ENCODE measurements around the gene MOCS1.

Gene MOCS1

GRCh38 chr6:39908838-39909583, 25.3 kb downstream of the MOCS1 start:
- Histone ChIP-seq H3K27ac (ENCODE audit: low read length) (no peak overlapping the region), H3K4me3 (ENCODE audit: low read depth in 1 of 2, low read length in 2 of 2) (no peak overlapping the region), H3K9me3 (ENCODE audit: insufficient read depth, low read length, severe bottlenecking) (no peaks in the 10 kb centered on the region), H3K27me3 (ENCODE audit: insufficient read depth, low read length, poor library complexity) (no peaks in the 10 kb centered on the region), H3K36me3 (ENCODE audit: insufficient read depth, low read length) (no peaks in the 10 kb centered on the region), H2AFZ (ENCODE audit: low read depth, low read length) (no peak overlapping the region), H3K4me1 (ENCODE audit: insufficient read depth, low read length) (no peaks in the 10 kb centered on the region), H3K4me2 (ENCODE audit: insufficient read depth, low read length) (no peak overlapping the region), H3K79me2 (ENCODE audit: insufficient read depth, low read length) (no peaks in the 10 kb centered on the region), H3K9ac (ENCODE audit: low read depth, low read length) (no peak overlapping the region), H4K20me1 (ENCODE audit: insufficient read depth, low read length) (no peaks in the 10 kb centered on the region)
- no peak for ATAC-seq (ENCODE audit: insufficient read depth, low read depth)
- TF ChIP-seq EZH2 (IDR thresholded peaks at IDR 0.05; ENCODE audit: borderline replicate concordance, low read depth, low read length, severe bottlenecking) (no peak), CTCF (IDR thresholded peaks at IDR 0.05; ENCODE audit: borderline replicate concordance, extremely low read depth, low read length, poor library complexity, severe bottlenecking) (no peak)
- no peak for DNase-seq

- ATAC-seq (ENCODE audit: insufficient read depth, low read depth) (no peak), DNase-seq (no peak)
- Histone ChIP-seq H3K9me3 (ENCODE audit: insufficient read depth, low read length, severe bottlenecking) (no peaks in the 10 kb centered on the region), H2AFZ (ENCODE audit: low read depth, low read length) (no peak overlapping the region), H3K4me1 (ENCODE audit: insufficient read depth, low read length) (no peaks in the 10 kb centered on the region), H3K36me3 (ENCODE audit: insufficient read depth, low read length) (no peaks in the 10 kb centered on the region), H4K20me1 (ENCODE audit: insufficient read depth, low read length) (no peaks in the 10 kb centered on the region), H3K4me2 (ENCODE audit: insufficient read depth, low read length) (no peak overlapping the region), H3K4me3 (ENCODE audit: low read depth in 1 of 2, low read length in 2 of 2) (no peak overlapping the region), H3K27me3 (ENCODE audit: insufficient read depth, low read length, poor library complexity) (no peaks in the 10 kb centered on the region), H3K79me2 (ENCODE audit: insufficient read depth, low read length) (no peaks in the 10 kb centered on the region), H3K9ac (ENCODE audit: low read depth, low read length) (no peak overlapping the region), H3K27ac (ENCODE audit: low read length) (no peak overlapping the region)
- TF ChIP-seq EZH2 (IDR thresholded peaks at IDR 0.05; ENCODE audit: borderline replicate concordance, low read depth, low read length, severe bottlenecking) (no peak), CTCF (IDR thresholded peaks at IDR 0.05; ENCODE audit: borderline replicate concordance, extremely low read depth, low read length, poor library complexity, severe bottlenecking) (no peak)
These were observed 26.2 kb downstream of the MOCS1 start for GRCh38 chr6:39907871-39908575.

GRCh38 chr6:39906318-39906761, 27.9 kb downstream of the MOCS1 start:
- Histone ChIP-seq H3K4me2 (ENCODE audit: insufficient read depth, low read length) (no peak overlapping the region), H3K9me3 (ENCODE audit: insufficient read depth, low read length, severe bottlenecking) (no peaks in the 10 kb centered on the region), H3K27me3 (ENCODE audit: insufficient read depth, low read length, poor library complexity) (no peaks in the 10 kb centered on the region), H3K4me1 (ENCODE audit: insufficient read depth, low read length) (no peaks in the 10 kb centered on the region), H2AFZ (ENCODE audit: low read depth, low read length) (no peak overlapping the region), H4K20me1 (ENCODE audit: insufficient read depth, low read length) (no peaks in the 10 kb centered on the region), H3K9ac (ENCODE audit: low read depth, low read length) (no peak overlapping the region), H3K79me2 (ENCODE audit: insufficient read depth, low read length) (no peaks in the 10 kb centered on the region), H3K4me3 (ENCODE audit: low read depth in 1 of 2, low read length in 2 of 2) (no peak overlapping the region), H3K36me3 (ENCODE audit: insufficient read depth, low read length) (no peaks in the 10 kb centered on the region), H3K27ac (ENCODE audit: low read length) (no peak overlapping the region)
- no peak for ATAC-seq (ENCODE audit: insufficient read depth, low read depth)
- no peak for DNase-seq
- no peak for TF ChIP-seq EZH2 (IDR thresholded peaks at IDR 0.05; ENCODE audit: borderline replicate concordance, low read depth, low read length, severe bottlenecking)
- no peak for TF ChIP-seq CTCF (IDR thresholded peaks at IDR 0.05; ENCODE audit: borderline replicate concordance, extremely low read depth, low read length, poor library complexity, severe bottlenecking)

Measured in DND-41 (cell line).